HEK293 (cell line): ENCODE measurements around the gene PBX2.

Experiments used
- CTCF ChIA-PET: fragments of 350-600 bp; formaldehyde crosslinking; extraction: SDS; loops from one replicate; lab custom pipeline; 2021; ENCODE audit warnings: antibody characterized with exemption; lab: Yijun Ruan, JAX
- POLR2A ChIA-PET: fragments of 300-600 bp; formaldehyde crosslinking; extraction: SDS; loops from one replicate; lab custom pipeline; 2020; ENCODE audit warnings: antibody characterized with exemption, inconsistent platforms; lab: Yijun Ruan, JAX
- H3K27ac ChIP-seq: fragments of 200-500 bp; sonication (Bioruptor generic); 2 replicates; pipeline ENCODE4 v1.5.1; 2014; ENCODE audit warnings: low read depth, low read length, control low read depth, inconsistent platforms; ENCODE audit errors: extremely low read depth
- H3K36me3 ChIP-seq, 2 experiments: fragments of 200-500 bp in 1 of 2; sonication (Bioruptor generic) in 1 of 2; 1 replicate in 1 of 2; 2 replicates in 1 of 2; pipeline ENCODE4 v1.5.1; 2014 to 2017; ENCODE audit warnings: inconsistent platforms in 2 of 2, low read length in 2 of 2; ENCODE audit not compliant: control insufficient read depth in 2 of 2, insufficient read depth in 1 of 2
- H3K4me1 ChIP-seq: fragments of 200-500 bp; sonication (Bioruptor generic); 2 replicates; pipeline ENCODE4 v1.5.1; 2014; ENCODE audit warnings: mild to moderate bottlenecking, low read length, inconsistent platforms; ENCODE audit not compliant: control insufficient read depth, insufficient read depth
- H3K4me3 ChIP-seq: 2 replicates; pipeline ENCODE4 v1.5.1; 2011; ENCODE audit warnings: low read depth, mild to moderate bottlenecking, control low read depth, low read length, moderate library complexity
- H3K9me3 ChIP-seq: fragments of 200-500 bp; sonication (Bioruptor generic); 2 replicates; pipeline ENCODE4 v1.5.1; 2014; ENCODE audit warnings: low read depth, low read length, inconsistent platforms; ENCODE audit not compliant: control insufficient read depth, insufficient read depth
- EGR2 ChIP-seq: fragments of 450-650 bp; formaldehyde crosslinking; IDR thresholded peaks from 2 replicates; pipeline ENCODE4 v1.5.1; 2016; ENCODE audit warnings: low read depth, missing biosample characterization, missing genetic modification characterization
- KLF16 ChIP-seq: fragments of 450-650 bp; formaldehyde crosslinking; IDR thresholded peaks from 2 replicates; pipeline ENCODE4 v1.5.1; 2017; ENCODE audit warnings: missing biosample characterization, missing genetic modification characterization
- PRDM1 ChIP-seq: fragments of 450-650 bp; formaldehyde crosslinking; IDR thresholded peaks from 2 replicates; pipeline ENCODE4; 2016; ENCODE audit warnings: missing biosample characterization, missing genetic modification characterization
- SETDB1 ChIP-seq: IDR thresholded peaks from one replicate; pipeline ENCODE4 v1.6.1; 2017; ENCODE audit warnings: mild to moderate bottlenecking, low read length, moderate library complexity, mixed read lengths; ENCODE audit not compliant: insufficient read length
- ZBTB1 ChIP-seq: fragments of 450-650 bp; formaldehyde crosslinking; IDR thresholded peaks from 2 replicates; pipeline ENCODE4 v1.5.1; 2016; ENCODE audit warnings: missing biosample characterization, missing genetic modification characterization
- ZFHX2 ChIP-seq: fragments of 450-650 bp; formaldehyde crosslinking; conservative IDR thresholded peaks from 2 replicates; pipeline ENCODE4 v1.5.1; 2016; ENCODE audit warnings: missing biosample characterization, missing genetic modification characterization
- ZNF169 ChIP-seq: fragments of 450-650 bp; formaldehyde crosslinking; IDR thresholded peaks from 2 replicates; pipeline ENCODE4 v1.5.1; 2016; ENCODE audit warnings: missing biosample characterization, missing genetic modification characterization
- ZNF211 ChIP-seq: fragments of 450-650 bp; formaldehyde crosslinking; IDR thresholded peaks from 2 replicates; pipeline ENCODE4 v1.5.1; 2016; ENCODE audit warnings: low read depth, missing biosample characterization, missing genetic modification characterization
- ZNF292 ChIP-seq: fragments of 450-650 bp; formaldehyde crosslinking; IDR thresholded peaks from 2 replicates; pipeline ENCODE4 v1.5.1; 2016; ENCODE audit warnings: low read depth, missing biosample characterization, missing genetic modification characterization, borderline replicate concordance
- ZNF335 ChIP-seq: fragments of 450-650 bp; formaldehyde crosslinking; conservative IDR thresholded peaks from 2 replicates; pipeline ENCODE4 v1.5.1; 2016; ENCODE audit warnings: missing biosample characterization, missing genetic modification characterization
- ZNF426 ChIP-seq: fragments of 450-650 bp; formaldehyde crosslinking; IDR thresholded peaks from 2 replicates; pipeline ENCODE4 v1.5.1; 2017; ENCODE audit warnings: missing biosample characterization, missing genetic modification characterization, mild to moderate bottlenecking, inconsistent platforms, moderate library complexity
- ZNF510 ChIP-seq: fragments of 450-650 bp; formaldehyde crosslinking; IDR thresholded peaks from 2 replicates; pipeline ENCODE4 v1.5.1; 2018; ENCODE audit warnings: mild to moderate bottlenecking, missing genetic modification characterization, missing biosample characterization; ENCODE audit not compliant: insufficient replicate concordance
- ZNF560 ChIP-seq: fragments of 450-650 bp; formaldehyde crosslinking; IDR thresholded peaks from 2 replicates; pipeline ENCODE4 v1.5.1; 2017; ENCODE audit warnings: missing biosample characterization, missing genetic modification characterization, borderline replicate concordance
- ZNF610 ChIP-seq: fragments of 450-650 bp; formaldehyde crosslinking; IDR thresholded peaks from 2 replicates; pipeline ENCODE4 v1.5.1; 2016; ENCODE audit warnings: missing biosample characterization, missing genetic modification characterization, borderline replicate concordance
- ZNF629 ChIP-seq: fragments of 450-650 bp; formaldehyde crosslinking; IDR thresholded peaks from 2 replicates; pipeline ENCODE4 v1.5.1; 2017; ENCODE audit warnings: missing biosample characterization, missing genetic modification characterization
- ZNF658 ChIP-seq: fragments of 450-650 bp; formaldehyde crosslinking; IDR thresholded peaks from 2 replicates; pipeline ENCODE4; 2016; ENCODE audit warnings: missing biosample characterization, missing genetic modification characterization
- ZNF670 ChIP-seq: fragments of 450-650 bp; formaldehyde crosslinking; IDR thresholded peaks from 2 replicates; pipeline ENCODE4 v1.5.1; 2016; ENCODE audit warnings: missing biosample characterization, missing genetic modification characterization, low read depth
- ZNF76 ChIP-seq: fragments of 450-650 bp; formaldehyde crosslinking; IDR thresholded peaks from 2 replicates; pipeline ENCODE4; 2016; ENCODE audit warnings: low read depth, missing biosample characterization, missing genetic modification characterization, borderline replicate concordance
- ZNF785 ChIP-seq: fragments of 450-650 bp; formaldehyde crosslinking; IDR thresholded peaks from 2 replicates; pipeline ENCODE4 v1.5.1; 2016; ENCODE audit warnings: missing biosample characterization, missing genetic modification characterization
- ZNF791 ChIP-seq: fragments of 450-650 bp; formaldehyde crosslinking; IDR thresholded peaks from 2 replicates; pipeline ENCODE4 v1.5.1; 2016; ENCODE audit warnings: missing biosample characterization, missing genetic modification characterization
- TF ChIP-seq, protein P1 (sequence below): fragments of 450-650 bp; formaldehyde crosslinking; IDR thresholded peaks from 2 replicates; pipeline ENCODE4 v1.5.1; 2016; ENCODE audit warnings: missing biosample characterization, missing genetic modification characterization
- TF ChIP-seq, protein P2 (sequence below): fragments of 450-650 bp; formaldehyde crosslinking; conservative IDR thresholded peaks from 2 replicates; pipeline ENCODE4 v1.5.1; 2016; ENCODE audit warnings: low read depth, missing biosample characterization, missing genetic modification characterization

The PBX2 gene

DNA sequence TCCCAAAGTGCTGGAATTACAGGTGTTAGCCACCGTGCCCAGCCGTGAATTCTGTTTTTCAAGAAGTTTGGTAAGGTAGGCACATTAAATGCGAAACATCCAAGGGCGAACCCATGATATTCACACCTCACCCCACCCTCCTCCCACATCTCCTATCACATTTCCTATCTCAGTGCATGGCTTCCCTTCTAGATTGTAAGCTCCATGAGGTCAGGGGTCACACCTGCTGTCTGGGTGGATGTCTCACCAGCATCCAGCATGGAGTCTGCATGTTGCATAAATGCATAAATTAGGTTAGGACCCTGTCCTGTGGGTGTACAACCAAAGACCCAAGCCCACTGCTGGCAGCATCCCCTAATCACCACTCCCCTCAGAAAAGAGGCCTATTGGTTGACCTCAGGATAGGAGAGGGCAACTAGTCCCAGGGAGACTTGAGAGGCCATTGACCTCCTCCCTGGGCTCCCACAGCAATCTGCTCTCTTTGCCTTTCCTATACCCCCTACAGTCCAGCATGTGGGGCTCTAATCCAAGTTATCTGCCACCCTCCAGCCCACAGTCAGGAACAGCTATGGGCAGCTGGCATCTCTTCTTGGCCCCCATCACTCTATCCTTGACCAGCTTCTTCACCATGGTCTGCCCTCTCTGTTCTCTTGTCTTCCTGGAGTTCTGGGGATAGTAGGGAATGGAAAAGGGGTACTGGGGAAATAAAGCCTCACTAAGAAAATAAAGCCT is 42.4 kb downstream of the PBX2 start:
- H3K9me3 ChIP-seq: no peaks in the 10 kb centered on the region
- H3K27ac ChIP-seq: no peak overlapping the region
- ChIA-PET POLR2A (interaction anchor here (0.9 to 3.2 kb wide), 3 partner anchors 17 to 249 kb away, joined by 3 to 26 read pairs (median 4); partner anchors contain the start of gene FKBPL), CTCF (interaction anchor here (0.6 to 2.1 kb wide), 3 partner anchors 29 to 639 kb away, joined by 3 to 9 read pairs (median 5); no protein-coding TSS in a partner anchor)
- H3K4me3 ChIP-seq: no peak overlapping the region
- TF ChIP-seq ZNF426 (tag by site-specific recombination): no peak
- no peak for TF ChIP-seq ZBTB1 (tag by site-specific recombination)
- no peak for TF ChIP-seq ZNF610 (tag by site-specific recombination)
- TF ChIP-seq ZNF76 (tag by site-specific recombination): no peak
- TF ChIP-seq ZNF658 (tag by site-specific recombination): no peak
- no peaks in the 10 kb centered on the region for H3K36me3 ChIP-seq
- peaks cover 7% of the 10 kb centered on the region; the same call in 1 of the 2 replicates for H3K4me1 ChIP-seq

DNA sequence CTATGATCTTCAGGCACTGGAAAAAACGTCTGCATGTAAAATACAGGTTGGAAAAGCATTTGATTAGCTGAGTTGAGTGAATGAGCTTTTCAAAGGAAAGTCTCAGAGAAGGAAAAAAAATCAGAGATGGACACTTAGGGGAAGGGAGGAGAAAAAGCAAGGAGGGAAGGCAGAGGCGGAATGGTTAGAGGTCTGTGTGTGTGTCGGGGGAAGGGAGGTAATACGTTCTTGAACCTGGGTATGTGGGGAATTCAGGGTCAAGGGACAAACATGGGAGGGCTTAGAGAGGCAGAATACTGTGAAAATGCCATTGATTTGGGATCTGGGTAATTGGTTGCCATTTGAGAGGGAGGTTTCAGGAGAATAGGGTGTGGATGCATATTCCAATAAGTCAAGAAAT is 43.3 kb downstream of the PBX2 start:
- ChIA-PET CTCF (interaction anchor here (0.7 to 2.1 kb wide), 6 partner anchors 8 to 976 kb away, joined by 3 to 9 read pairs (median 6); no protein-coding TSS in a partner anchor), POLR2A (interaction anchor here (1.0 to 3.2 kb wide), 2 partner anchors 16 to 28 kb away, joined by 3 to 26 read pairs; partner anchors contain the start of gene FKBPL)
- no peak overlapping the region for H3K4me3 ChIP-seq
- no peak overlapping the region for H3K27ac ChIP-seq
- H3K4me1 ChIP-seq: 0 out of 2 replicates have a peak, but pooled peaks cover 2% of the 10 kb centered on the region
- TF ChIP-seq ZNF335 (peak; percentile 18; the same call in 1 of the 2 replicates), KLF16 (tag by site-specific recombination) (0 out of 2 replicates have a peak, but pooled peaks have one; percentile 1), ZNF292 (tag by site-specific recombination) (no peak), EGR2 (tag by site-specific recombination) (peak; percentile 27; the same call in 1 of the 2 replicates), ZNF629 (tag by site-specific recombination) (no peak), ZNF785 (tag by site-specific recombination) (no peak), ZNF670 (tag by site-specific recombination) (no peak), PRDM1 (0 out of 2 replicates have a peak, but pooled peaks have one; percentile 3), ZNF791 (no peak), ZNF169 (no peak), ZFHX2 (0 out of 2 replicates have a peak, but pooled peaks have one; percentile 12), ZNF560 (tag by site-specific recombination) (no peak)
- TF ChIP-seq, protein P1, sequence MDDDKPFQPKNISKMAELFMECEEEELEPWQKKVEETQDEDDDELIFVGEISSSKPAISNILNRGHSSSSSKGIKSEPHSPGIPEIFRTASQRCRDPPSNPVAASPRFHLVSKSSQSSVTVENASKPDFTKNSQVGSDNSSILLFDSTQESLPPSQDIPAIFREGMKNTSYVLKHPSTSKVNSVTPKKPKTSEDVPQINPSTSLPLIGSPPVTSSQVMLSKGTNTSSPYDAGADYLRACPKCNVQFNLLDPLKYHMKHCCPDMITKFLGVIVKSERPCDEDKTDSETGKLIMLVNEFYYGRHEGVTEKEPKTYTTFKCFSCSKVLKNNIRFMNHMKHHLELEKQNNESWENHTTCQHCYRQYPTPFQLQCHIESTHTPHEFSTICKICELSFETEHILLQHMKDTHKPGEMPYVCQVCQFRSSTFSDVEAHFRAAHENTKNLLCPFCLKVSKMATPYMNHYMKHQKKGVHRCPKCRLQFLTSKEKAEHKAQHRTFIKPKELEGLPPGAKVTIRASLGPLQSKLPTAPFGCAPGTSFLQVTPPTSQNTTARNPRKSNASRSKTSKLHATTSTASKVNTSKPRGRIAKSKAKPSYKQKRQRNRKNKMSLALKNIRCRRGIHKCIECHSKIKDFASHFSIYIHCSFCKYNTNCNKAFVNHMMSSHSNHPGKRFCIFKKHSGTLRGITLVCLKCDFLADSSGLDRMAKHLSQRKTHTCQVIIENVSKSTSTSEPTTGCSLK (tag by site-specific recombination): no peak
- no peaks in the 10 kb centered on the region for H3K9me3 ChIP-seq
- no peaks in the 10 kb centered on the region for H3K36me3 ChIP-seq

DNA sequence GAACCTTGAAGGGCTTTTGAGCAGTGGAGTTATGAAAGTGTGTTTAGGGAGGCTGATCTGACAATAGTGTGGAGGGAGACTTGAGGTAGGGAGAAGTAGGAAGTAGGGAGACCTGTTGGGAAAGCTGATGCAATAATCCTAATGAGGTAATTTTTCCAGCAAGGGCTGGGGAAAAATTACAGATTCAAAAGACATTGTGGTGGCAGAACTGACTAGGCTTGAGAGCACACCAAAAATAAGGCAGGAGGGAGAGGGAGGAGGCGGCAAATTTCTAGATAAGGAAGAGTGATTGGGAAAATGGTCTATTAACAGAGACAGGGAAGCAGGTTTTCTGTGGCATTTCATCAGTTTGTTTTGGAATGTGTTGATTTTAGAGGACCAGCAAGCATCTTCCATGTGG is 43.7 kb downstream of the PBX2 start:
- no peak overlapping the region for H3K4me3 ChIP-seq
- ChIA-PET CTCF (interaction anchor here (0.7 to 2.1 kb wide), 8 partner anchors 9 to 977 kb away, joined by 3 to 9 read pairs (median 4); no protein-coding TSS in a partner anchor), POLR2A (interaction anchor here (1.0 to 3.2 kb wide), 2 partner anchors 16 to 28 kb away, joined by 3 to 26 read pairs; partner anchors contain the start of gene FKBPL)
- no peaks in the 10 kb centered on the region for H3K36me3 ChIP-seq
- H3K9me3 ChIP-seq: no peaks in the 10 kb centered on the region
- H3K27ac ChIP-seq: no peak overlapping the region
- H3K4me1 ChIP-seq: 0 out of 2 replicates have a peak, but pooled peaks cover 2% of the 10 kb centered on the region
- TF ChIP-seq SETDB1: no peak
- TF ChIP-seq, protein P2, sequence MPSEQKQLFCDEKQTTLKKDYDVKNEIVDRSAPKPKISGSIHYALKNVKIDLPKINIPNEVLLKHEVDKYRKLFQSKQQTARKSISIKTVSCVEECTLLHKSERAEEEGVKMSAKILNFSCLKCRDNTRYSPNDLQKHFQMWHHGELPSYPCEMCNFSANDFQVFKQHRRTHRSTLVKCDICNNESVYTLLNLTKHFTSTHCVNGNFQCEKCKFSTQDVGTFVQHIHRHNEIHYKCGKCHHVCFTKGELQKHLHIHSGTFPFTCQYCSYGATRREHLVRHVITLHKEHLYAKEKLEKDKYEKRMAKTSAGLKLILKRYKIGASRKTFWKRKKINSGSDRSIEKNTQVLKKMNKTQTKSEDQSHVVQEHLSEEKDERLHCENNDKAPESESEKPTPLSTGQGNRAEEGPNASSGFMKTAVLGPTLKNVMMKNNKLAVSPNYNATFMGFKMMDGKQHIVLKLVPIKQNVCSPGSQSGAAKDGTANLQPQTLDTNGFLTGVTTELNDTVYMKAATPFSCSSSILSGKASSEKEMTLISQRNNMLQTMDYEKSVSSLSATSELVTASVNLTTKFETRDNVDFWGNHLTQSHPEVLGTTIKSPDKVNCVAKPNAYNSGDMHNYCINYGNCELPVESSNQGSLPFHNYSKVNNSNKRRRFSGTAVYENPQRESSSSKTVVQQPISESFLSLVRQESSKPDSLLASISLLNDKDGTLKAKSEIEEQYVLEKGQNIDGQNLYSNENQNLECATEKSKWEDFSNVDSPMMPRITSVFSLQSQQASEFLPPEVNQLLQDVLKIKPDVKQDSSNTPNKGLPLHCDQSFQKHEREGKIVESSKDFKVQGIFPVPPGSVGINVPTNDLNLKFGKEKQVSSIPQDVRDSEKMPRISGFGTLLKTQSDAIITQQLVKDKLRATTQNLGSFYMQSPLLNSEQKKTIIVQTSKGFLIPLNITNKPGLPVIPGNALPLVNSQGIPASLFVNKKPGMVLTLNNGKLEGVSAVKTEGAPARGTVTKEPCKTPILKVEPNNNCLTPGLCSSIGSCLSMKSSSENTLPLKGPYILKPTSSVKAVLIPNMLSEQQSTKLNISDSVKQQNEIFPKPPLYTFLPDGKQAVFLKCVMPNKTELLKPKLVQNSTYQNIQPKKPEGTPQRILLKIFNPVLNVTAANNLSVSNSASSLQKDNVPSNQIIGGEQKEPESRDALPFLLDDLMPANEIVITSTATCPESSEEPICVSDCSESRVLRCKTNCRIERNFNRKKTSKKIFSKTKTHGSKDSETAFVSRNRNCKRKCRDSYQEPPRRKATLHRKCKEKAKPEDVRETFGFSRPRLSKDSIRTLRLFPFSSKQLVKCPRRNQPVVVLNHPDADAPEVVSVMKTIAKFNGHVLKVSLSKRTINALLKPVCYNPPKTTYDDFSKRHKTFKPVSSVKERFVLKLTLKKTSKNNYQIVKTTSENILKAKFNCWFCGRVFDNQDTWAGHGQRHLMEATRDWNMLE (tag by site-specific recombination): peak; percentile 81
- TF ChIP-seq ZNF211 (tag by site-specific recombination): no peak
- TF ChIP-seq ZNF510 (tag by site-specific recombination): no peak
